Stimulated activated CD8-positive, alpha-beta memory T cell treated with anti-CD3 and anti-CD28 coated beads, Interleukin-15, amount 100 ng/mL, for 4 hours (primary cell): ENCODE results near the gene SLX9.

Source experiments
- DNase-seq, 2 donors: peaks; one replicate each; pipeline ENCODE4 v3.0.0-alpha.2; 2020; ENCODE audit warnings: low read depth in 2 of 2

The SLX9 gene

GRCh38 chr21:44939532-44940115, at the start of gene SLX9:
TSS of gene SLX9 (plus strand) at chr21:44940029. CDS start at chr21:44940058, 29 bp downstream.
- DNase-seq = peak; percentile 57 to 71

- DNase-seq = no peak
Observed at GRCh38 chr21:44890338-44890931, 49.4 kb upstream of the SLX9 start.

- no peak for DNase-seq
Observed at GRCh38 chr21:44890961-44891541, 48.8 kb upstream of the SLX9 start.

- no peak for DNase-seq
Observed at GRCh38 chr21:44891631-44892031, 48.2 kb upstream of the SLX9 start.

- DNase-seq = no peak
Observed at GRCh38 chr21:44892095-44892494, 47.7 kb upstream of the SLX9 start.

- DNase-seq = peak; percentile 54 to 58
Observed at GRCh38 chr21:44892536-44893277, 47.1 kb upstream of the SLX9 start.

GRCh38 chr21:44893278-44893556, 46.6 kb upstream of the SLX9 start:
- DNase-seq = no peak

- DNase-seq = no peak
Observed at GRCh38 chr21:44893948-44894656, 45.7 kb upstream of the SLX9 start.

- no peak for DNase-seq
Observed at GRCh38 chr21:44894687-44895302, 45.0 kb upstream of the SLX9 start.

- no peak for DNase-seq
Observed at GRCh38 chr21:44895859-44896258, 44.0 kb upstream of the SLX9 start.

GRCh38 chr21:44896561-44897286, 43.1 kb upstream of the SLX9 start:
- no peak for DNase-seq

GRCh38 chr21:44897326-44898010, 42.4 kb upstream of the SLX9 start:
- no peak for DNase-seq

GRCh38 chr21:44898011-44898488, 41.8 kb upstream of the SLX9 start:
- DNase-seq = no peak

- DNase-seq = no peak
Observed at GRCh38 chr21:44898851-44899767, 40.7 kb upstream of the SLX9 start.

- no peak for DNase-seq
Observed at GRCh38 chr21:44899768-44900558, 39.9 kb upstream of the SLX9 start.

- DNase-seq = no peak
Observed at GRCh38 chr21:44900559-44901251, 39.1 kb upstream of the SLX9 start.

GRCh38 chr21:44901391-44902074, 38.3 kb upstream of the SLX9 start:
- DNase-seq = no peak
